ENCODE data around the gene SMOC1.

GRCh38 chr14:69904246-69904645 is 25.0 kb downstream of the SMOC1 start:
- TF ChIP-seq CTCF (IDR thresholded peaks at IDR 0.05; ENCODE audit: low read length) = no peak
- no peak for TF ChIP-seq EZH2 (IDR thresholded peaks at IDR 0.05; ENCODE audit: borderline replicate concordance, low read length)
